Activated effector memory CD4-positive, alpha-beta T cell treated with anti-CD3 and anti-CD28 coated beads, Interleukin-2, amount 50 U/mL, for 16 hours (primary cell): ENCODE data around the gene CCDC102A.
"Not testable (repeated sequence)": the region's sequence is repeated elsewhere in the genome, so short reads cannot be mapped to it uniquely, and the experiment has no call there.

Experiments
- DNase-seq: peaks from one replicate; pipeline ENCODE4 v3.0.0-alpha.2; 2020

The CCDC102A gene

GRCh38 chr16:57564571-57565270 lies 28.4 kb upstream of the CCDC102A start:
- DNase-seq: no peak

GRCh38 chr16:57563761-57564160 lies 27.4 kb upstream of the CCDC102A start:
- DNase-seq: no peak

DNA sequence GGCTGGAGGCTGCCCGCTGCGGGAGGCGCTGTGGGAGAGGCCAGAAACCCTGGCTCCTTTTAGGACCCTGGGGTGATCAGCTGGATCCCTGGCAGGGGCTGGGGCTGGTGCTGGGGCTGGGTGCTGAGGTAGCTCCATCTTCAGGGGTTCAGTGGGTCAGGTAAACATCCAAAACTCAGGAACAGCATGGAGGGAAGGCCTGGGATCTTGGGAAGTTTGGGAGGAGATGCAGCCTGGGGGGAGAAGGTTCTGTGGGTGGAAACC lies 27.0 kb upstream of the CCDC102A start:
- no peak for DNase-seq

DNA sequence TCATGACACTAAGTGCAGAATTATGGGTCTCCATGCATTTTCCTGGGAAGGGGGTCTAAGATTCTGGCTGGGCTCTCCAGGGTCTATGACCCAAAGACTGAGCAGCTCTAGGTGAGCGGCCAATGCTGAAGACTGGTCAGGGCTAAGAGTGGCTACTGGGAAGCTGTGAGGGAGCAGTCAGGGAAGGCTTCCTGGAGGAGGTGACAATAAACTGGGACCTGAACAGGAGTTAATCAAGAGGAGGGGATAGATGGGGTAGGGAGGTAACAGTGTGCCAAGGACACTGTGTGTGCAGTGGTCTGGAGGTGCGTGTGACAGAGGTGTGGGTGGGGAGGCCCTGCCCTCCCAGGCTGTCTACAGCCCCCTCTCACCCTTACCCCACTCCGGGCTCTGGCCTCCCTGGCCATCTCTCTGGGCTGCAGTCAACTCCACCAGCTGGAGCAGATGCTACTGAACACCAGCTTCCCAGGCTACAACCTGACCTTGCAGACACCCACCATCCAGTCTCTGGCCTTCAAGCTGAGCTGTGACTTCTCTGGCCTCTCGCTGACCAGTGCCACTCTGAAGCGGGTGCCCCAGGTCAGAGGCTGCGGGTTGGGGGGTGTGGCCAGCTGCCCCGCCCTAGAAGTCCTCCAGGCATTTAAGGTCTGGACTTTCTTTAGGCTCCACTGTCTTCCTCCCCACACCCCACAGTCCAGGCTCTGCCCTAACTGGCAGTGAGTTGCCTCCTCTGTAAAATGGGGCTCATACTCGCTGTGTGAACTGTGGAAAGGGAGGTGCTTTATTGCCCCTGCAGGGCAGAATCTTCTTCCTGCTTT lies 26.5 kb upstream of the CCDC102A start:
- no peak for DNase-seq

DNA sequence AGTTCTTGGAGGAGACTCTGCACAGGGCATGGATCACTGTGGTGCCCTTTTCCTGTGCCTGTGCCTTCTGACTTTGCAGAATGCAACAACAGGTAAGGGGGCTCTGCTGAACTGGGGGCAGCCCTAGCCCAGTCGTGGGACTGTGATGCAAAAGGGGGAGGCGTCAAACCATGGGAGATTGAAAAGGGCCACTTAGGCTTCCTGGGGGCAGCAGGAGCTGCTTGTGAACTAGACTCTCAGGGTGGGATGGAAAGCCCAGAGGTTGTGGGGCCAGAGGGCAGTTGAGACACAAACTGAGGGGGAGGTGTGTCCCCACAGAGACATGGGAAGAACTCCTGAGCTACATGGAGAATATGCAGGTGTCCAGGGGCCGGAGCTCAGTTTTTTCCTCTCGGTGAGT lies 25.7 kb upstream of the CCDC102A start:
- DNase-seq: no peak

DNA sequence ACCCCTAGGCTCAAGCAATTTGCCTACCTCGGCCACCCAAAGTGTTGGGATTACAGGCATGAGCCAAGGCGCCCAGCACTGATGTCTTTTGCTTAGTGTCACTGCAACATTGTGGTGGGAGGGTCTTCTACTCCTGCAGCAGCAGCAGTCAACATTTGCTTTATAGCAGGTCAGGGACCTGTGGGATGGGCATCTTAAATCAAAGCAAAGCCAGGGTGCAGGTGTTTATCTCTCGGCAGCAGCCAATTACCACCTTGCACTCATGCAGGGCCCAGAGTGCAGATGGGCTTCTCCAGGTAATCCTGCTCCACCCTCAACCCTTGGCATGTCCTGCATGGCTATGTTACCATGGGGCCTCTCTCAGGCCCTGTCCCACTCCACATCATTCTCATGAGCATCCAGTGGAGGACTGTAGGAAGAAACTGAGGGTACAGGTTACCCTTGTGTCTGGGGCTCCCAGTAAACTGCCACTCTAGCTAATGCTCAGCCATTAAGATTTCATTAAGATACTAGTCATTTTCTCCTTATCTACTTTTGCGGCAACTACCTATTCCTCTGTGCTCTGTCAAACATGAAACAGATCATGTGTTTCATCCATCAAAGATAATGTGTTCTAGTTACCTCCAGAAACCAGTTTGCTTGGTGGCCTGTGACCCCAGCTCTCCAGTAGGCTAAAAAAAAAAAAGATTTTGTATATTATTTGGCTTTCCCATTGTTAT lies 22.9 kb upstream of the CCDC102A start:
- no peak for DNase-seq

DNA sequence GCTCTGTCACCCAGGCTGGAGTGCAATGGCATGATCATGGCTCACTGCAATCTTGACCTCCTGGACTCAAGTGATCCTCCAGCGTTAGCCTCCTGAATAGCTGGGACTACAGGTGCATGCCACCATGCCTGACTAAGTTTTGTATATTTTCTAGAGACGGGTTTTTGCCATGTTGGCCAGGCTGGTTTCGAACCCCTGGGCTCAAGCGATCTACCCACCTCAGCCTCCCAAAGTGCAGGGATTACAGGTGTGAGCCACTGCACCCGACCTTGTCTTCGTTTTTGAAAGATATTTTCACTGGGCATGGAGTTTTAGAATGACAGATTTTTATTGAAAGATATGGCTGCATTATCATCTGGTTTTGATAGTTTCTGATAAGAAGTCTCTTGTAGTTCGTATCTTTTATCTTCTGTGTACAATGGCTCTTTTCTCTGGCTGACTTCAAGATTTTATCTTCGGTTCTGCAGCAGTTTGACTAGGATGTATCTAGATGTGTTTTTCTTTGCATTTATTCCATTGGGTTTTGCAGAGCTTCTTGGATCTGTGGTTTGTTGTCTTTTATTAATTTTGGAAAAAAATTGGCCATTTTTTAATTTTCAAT lies 20.7 kb upstream of the CCDC102A start:
- DNase-seq: no peak

- no peak for DNase-seq
Observed at GRCh38 chr16:57555831-57556230, 19.5 kb upstream of the CCDC102A start.

- no peak for DNase-seq
Observed at GRCh38 chr16:57551057-57551456, 14.7 kb upstream of the CCDC102A start.

GRCh38 chr16:57549730-57550129 lies 13.4 kb upstream of the CCDC102A start:
- DNase-seq: no peak

- no peak for DNase-seq
Observed at GRCh38 chr16:57548408-57548807, 12.0 kb upstream of the CCDC102A start.

GRCh38 chr16:57547524-57547923 lies 11.2 kb upstream of the CCDC102A start:
- DNase-seq: not testable (repeated sequence)

- no peak for DNase-seq
Observed at GRCh38 chr16:57544124-57544653, 7.8 kb upstream of the CCDC102A start.

GRCh38 chr16:57541754-57542435 lies 5.5 kb upstream of the CCDC102A start:
- no peak for DNase-seq

DNA sequence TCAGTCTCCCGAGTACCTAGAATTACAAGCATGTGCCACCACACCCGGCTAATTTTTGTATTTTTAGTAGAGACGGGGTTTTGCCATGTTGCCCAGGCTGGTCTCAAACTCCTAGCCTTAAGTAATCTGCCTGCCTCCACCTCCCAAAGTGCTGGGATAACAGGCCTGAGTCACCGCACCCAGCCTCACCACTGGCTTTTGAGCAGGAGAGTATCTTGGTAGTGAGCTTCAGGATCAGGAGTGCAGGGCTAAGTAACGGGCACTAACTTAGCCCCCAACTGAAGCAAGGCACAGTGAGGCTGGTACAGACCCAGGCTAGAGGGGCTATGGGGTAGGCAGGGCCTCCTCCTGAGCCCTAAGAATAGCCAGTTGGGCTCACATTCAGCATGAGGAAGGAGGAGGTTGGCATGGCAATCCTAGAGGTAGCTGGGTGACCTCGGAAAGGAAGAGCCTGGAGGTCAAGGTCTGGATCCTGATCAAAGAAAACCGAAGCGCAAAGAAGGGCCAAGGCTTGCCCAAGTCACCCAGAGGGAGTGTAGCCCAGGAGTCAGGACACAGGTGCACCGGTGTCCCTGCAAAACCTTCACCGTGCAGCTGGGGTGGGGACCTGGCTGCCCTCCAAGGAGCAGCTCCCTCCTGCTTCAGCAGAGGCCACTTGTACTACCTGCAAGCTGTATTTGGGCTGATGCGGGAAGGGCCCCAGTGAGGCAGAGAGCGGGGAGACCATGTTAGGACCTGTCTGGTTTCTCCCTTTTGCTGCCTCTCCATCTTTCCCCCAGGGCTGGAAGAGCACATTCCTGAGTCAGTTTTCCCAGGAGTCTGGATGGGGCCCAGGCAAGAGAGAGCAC lies 4.8 kb upstream of the CCDC102A start:
- DNase-seq: no peak

- DNase-seq: no peak
Observed at GRCh38 chr16:57540387-57540786, 4.0 kb upstream of the CCDC102A start.

DNA sequence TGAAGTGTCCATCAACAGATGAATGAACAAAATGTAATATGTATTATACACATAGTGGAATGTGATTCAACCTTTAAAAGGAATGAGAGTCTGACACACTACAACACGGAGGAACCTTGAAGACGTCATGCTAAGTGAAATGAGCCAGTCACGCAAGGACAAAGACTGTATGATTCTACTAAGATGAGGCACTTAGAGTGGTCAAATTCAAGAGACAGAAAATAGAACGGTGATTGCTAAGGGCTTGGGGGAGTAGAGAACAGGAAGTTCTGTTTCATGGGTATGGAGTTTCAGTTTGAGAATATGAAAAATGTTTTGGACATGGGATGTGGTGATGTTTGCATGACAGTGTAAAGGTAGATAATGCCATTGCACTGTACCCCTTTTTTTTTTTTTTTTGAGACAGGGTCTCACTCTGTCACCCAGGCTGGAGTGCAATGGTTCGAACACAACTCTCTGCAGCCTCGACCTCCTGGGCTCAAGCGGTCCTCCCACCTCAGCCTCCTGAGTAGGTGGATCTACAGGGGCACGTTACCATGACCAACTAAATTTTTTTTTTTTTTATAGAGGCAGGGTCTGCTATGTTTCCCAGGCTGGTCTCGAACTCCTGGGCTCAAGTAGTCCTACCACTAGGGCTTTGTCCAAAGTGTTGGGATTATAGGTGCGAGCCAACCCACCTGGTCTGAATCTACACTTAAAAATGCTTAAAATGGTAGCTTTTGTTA lies 2.9 kb upstream of the CCDC102A start:
- no peak for DNase-seq

GRCh38 chr16:57538235-57538721 lies 1.9 kb upstream of the CCDC102A start:
- DNase-seq: no peak

DNA sequence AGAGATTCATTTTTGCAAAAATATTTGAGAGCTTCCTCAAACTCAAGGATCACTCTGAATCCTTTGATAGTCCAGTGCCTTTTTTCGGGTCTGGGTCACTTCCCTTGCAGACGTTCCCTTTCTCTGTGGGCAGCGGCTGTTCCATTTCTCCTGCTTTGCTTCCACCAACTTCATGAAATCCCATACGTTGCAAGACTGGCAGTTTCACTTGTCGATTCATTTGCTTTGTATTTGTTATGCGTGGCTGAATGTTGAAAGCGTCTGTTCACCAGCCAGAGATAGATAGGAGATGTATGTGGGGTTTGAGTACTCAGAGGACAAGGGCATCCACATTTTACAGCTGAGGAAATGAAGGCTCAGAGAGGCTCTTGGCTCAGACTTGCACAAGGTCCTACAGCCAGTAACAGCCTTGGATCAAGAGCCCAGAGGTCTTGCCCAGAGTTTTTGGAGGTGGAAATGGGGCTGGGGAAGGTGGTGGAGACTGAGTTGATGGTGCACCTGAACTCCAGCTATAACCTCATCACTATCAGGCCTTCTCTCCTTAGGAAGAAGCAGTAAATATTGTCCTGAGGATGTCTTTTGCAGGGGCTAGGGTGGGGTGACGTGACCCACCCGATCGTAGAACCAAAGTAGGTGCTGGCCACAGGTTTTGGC lies 1.3 kb upstream of the CCDC102A start:
- no peak for DNase-seq

- DNase-seq: no peak
Observed at GRCh38 chr16:57537194-57537505, 779 bp upstream of the CCDC102A start.
